HEK293 (cell line): ENCODE measurements around the gene CD68.

Source experiments
- CTCF ChIP-seq: fragments of 450-650 bp; formaldehyde crosslinking; IDR thresholded peaks from 2 replicates; pipeline ENCODE4 v1.5.1; 2016; ENCODE audit warnings: missing biosample characterization, missing genetic modification characterization
- EGR2 ChIP-seq: fragments of 450-650 bp; formaldehyde crosslinking; IDR thresholded peaks from 2 replicates; pipeline ENCODE4 v1.5.1; 2016; ENCODE audit warnings: low read depth, missing biosample characterization, missing genetic modification characterization
- KLF16 ChIP-seq: fragments of 450-650 bp; formaldehyde crosslinking; IDR thresholded peaks from 2 replicates; pipeline ENCODE4 v1.5.1; 2017; ENCODE audit warnings: missing biosample characterization, missing genetic modification characterization
- KLF8 ChIP-seq: fragments of 450-650 bp; formaldehyde crosslinking; IDR thresholded peaks from 2 replicates; pipeline ENCODE4 v1.5.1; 2016; ENCODE audit warnings: missing biosample characterization, missing genetic modification characterization
- KLF9 ChIP-seq: fragments of 450-650 bp; formaldehyde crosslinking; IDR thresholded peaks from 2 replicates; pipeline ENCODE4 v1.5.1; 2016; ENCODE audit warnings: missing biosample characterization, missing genetic modification characterization, low read depth
- RBAK ChIP-seq: fragments of 450-650 bp; formaldehyde crosslinking; IDR thresholded peaks from 2 replicates; pipeline ENCODE4 v1.5.1; 2016; ENCODE audit warnings: missing biosample characterization, missing genetic modification characterization
- REPIN1 ChIP-seq: fragments of 450-650 bp; formaldehyde crosslinking; IDR thresholded peaks from 2 replicates; pipeline ENCODE4 v1.5.1; 2017; ENCODE audit warnings: missing biosample characterization, missing genetic modification characterization, low read depth
- SP7 ChIP-seq: fragments of 450-650 bp; formaldehyde crosslinking; IDR thresholded peaks from 2 replicates; pipeline ENCODE4 v1.5.1; 2016; ENCODE audit warnings: missing biosample characterization, missing genetic modification characterization
- TCF7L2 ChIP-seq: IDR thresholded peaks from 2 replicates; pipeline ENCODE4 v1.6.1; 2011; ENCODE audit warnings: low read depth, mild to moderate bottlenecking, inconsistent platforms, low read length, moderate library complexity, borderline replicate concordance
- TRIM28 ChIP-seq: IDR thresholded peaks from 2 replicates; pipeline ENCODE4 v1.6.1; 2011; ENCODE audit warnings: low read length, control low read depth, borderline replicate concordance
- YY1 ChIP-seq: fragments of 450-650 bp; formaldehyde crosslinking; IDR thresholded peaks from 2 replicates; pipeline ENCODE4 v1.5.1; 2018; ENCODE audit warnings: missing biosample characterization, missing genetic modification characterization
- ZBTB1 ChIP-seq: fragments of 450-650 bp; formaldehyde crosslinking; IDR thresholded peaks from 2 replicates; pipeline ENCODE4 v1.5.1; 2016; ENCODE audit warnings: missing biosample characterization, missing genetic modification characterization
- ZBTB44 ChIP-seq: fragments of 450-650 bp; IDR thresholded peaks from 2 replicates; pipeline ENCODE4 v1.5.1; 2018; ENCODE audit warnings: missing biosample characterization, mild to moderate bottlenecking, missing genetic modification characterization
- ZBTB48 ChIP-seq: fragments of 450-650 bp; formaldehyde crosslinking; IDR thresholded peaks from 2 replicates; pipeline ENCODE4 v1.5.1; 2016; ENCODE audit warnings: missing biosample characterization, missing genetic modification characterization
- ZBTB7A ChIP-seq: fragments of 450-650 bp; formaldehyde crosslinking; IDR thresholded peaks from 2 replicates; pipeline ENCODE4 v1.5.1; 2016; ENCODE audit warnings: low read depth, missing biosample characterization, missing genetic modification characterization
- ZEB2 ChIP-seq: fragments of 450-650 bp; formaldehyde crosslinking; IDR thresholded peaks from 2 replicates; pipeline ENCODE4 v1.5.1; 2016; ENCODE audit warnings: missing biosample characterization, missing genetic modification characterization
- ZFHX2 ChIP-seq: fragments of 450-650 bp; formaldehyde crosslinking; conservative IDR thresholded peaks from 2 replicates; pipeline ENCODE4 v1.5.1; 2016; ENCODE audit warnings: missing biosample characterization, missing genetic modification characterization
- ZFP3 ChIP-seq: fragments of 450-650 bp; formaldehyde crosslinking; IDR thresholded peaks from 2 replicates; pipeline ENCODE4 v1.5.1; 2016; ENCODE audit warnings: low read depth, missing biosample characterization, missing genetic modification characterization
- ZNF132 ChIP-seq: fragments of 450-650 bp; formaldehyde crosslinking; IDR thresholded peaks from 2 replicates; pipeline ENCODE4 v1.5.1; 2017; ENCODE audit warnings: missing biosample characterization, missing genetic modification characterization, borderline replicate concordance
- ZNF18 ChIP-seq: fragments of 450-650 bp; formaldehyde crosslinking; IDR thresholded peaks from 2 replicates; pipeline ENCODE4 v1.5.1; 2016; ENCODE audit warnings: missing biosample characterization, missing genetic modification characterization
- ZNF221 ChIP-seq: fragments of 450-650 bp; formaldehyde crosslinking; IDR thresholded peaks from 2 replicates; pipeline ENCODE4 v1.5.1; 2017; ENCODE audit warnings: missing biosample characterization, missing genetic modification characterization, borderline replicate concordance
- ZNF239 ChIP-seq: fragments of 450-650 bp; formaldehyde crosslinking; IDR thresholded peaks from 2 replicates; pipeline ENCODE4 v1.5.1; 2016; ENCODE audit warnings: missing biosample characterization, missing genetic modification characterization
- ZNF335 ChIP-seq: fragments of 450-650 bp; formaldehyde crosslinking; conservative IDR thresholded peaks from 2 replicates; pipeline ENCODE4 v1.5.1; 2016; ENCODE audit warnings: missing biosample characterization, missing genetic modification characterization
- ZNF426 ChIP-seq: fragments of 450-650 bp; formaldehyde crosslinking; IDR thresholded peaks from 2 replicates; pipeline ENCODE4 v1.5.1; 2017; ENCODE audit warnings: missing biosample characterization, missing genetic modification characterization, mild to moderate bottlenecking, inconsistent platforms, moderate library complexity
- ZNF48 ChIP-seq: fragments of 450-650 bp; formaldehyde crosslinking; IDR thresholded peaks from 2 replicates; pipeline ENCODE4 v1.5.1; 2016; ENCODE audit warnings: missing biosample characterization, missing genetic modification characterization
- ZNF510 ChIP-seq: fragments of 450-650 bp; formaldehyde crosslinking; IDR thresholded peaks from 2 replicates; pipeline ENCODE4 v1.5.1; 2018; ENCODE audit warnings: mild to moderate bottlenecking, missing genetic modification characterization, missing biosample characterization; ENCODE audit not compliant: insufficient replicate concordance
- ZNF530 ChIP-seq: fragments of 450-650 bp; formaldehyde crosslinking; IDR thresholded peaks from 2 replicates; pipeline ENCODE4 v1.5.1; 2016; ENCODE audit warnings: low read depth, missing biosample characterization, missing genetic modification characterization
- ZNF555 ChIP-seq: fragments of 450-650 bp; formaldehyde crosslinking; conservative IDR thresholded peaks from 2 replicates; pipeline ENCODE4 v1.5.1; 2017; ENCODE audit warnings: missing biosample characterization, mild to moderate bottlenecking, missing genetic modification characterization, inconsistent platforms
- ZNF561 ChIP-seq: fragments of 450-650 bp; IDR thresholded peaks from 2 replicates; pipeline ENCODE4 v1.5.1; 2018; ENCODE audit warnings: missing biosample characterization, missing genetic modification characterization, borderline replicate concordance
- ZNF571 ChIP-seq: fragments of 450-650 bp; formaldehyde crosslinking; IDR thresholded peaks from 2 replicates; pipeline ENCODE4 v1.5.0; 2017; ENCODE audit warnings: missing biosample characterization, missing genetic modification characterization
- ZNF623 ChIP-seq: fragments of 450-650 bp; formaldehyde crosslinking; IDR thresholded peaks from 2 replicates; pipeline ENCODE4 v1.5.1; 2016; ENCODE audit warnings: missing biosample characterization, missing genetic modification characterization
- ZNF624 ChIP-seq: fragments of 450-650 bp; formaldehyde crosslinking; IDR thresholded peaks from 2 replicates; pipeline ENCODE4 v1.5.1; 2017; ENCODE audit warnings: missing biosample characterization, missing genetic modification characterization
- ZNF629 ChIP-seq: fragments of 450-650 bp; formaldehyde crosslinking; IDR thresholded peaks from 2 replicates; pipeline ENCODE4 v1.5.1; 2017; ENCODE audit warnings: missing biosample characterization, missing genetic modification characterization
- ZNF654 ChIP-seq: fragments of 450-650 bp; formaldehyde crosslinking; IDR thresholded peaks from 2 replicates; pipeline ENCODE4 v1.5.1; 2016; ENCODE audit warnings: low read depth, missing biosample characterization, missing genetic modification characterization
- ZNF701 ChIP-seq: fragments of 450-650 bp; formaldehyde crosslinking; IDR thresholded peaks from 2 replicates; pipeline ENCODE4 v1.5.1; 2016; ENCODE audit warnings: missing biosample characterization, missing genetic modification characterization
- ZNF792 ChIP-seq: fragments of 450-650 bp; formaldehyde crosslinking; IDR thresholded peaks from 2 replicates; pipeline ENCODE4 v1.5.1; 2016; ENCODE audit warnings: missing biosample characterization, missing genetic modification characterization
- ZNF837 ChIP-seq: fragments of 450-650 bp; formaldehyde crosslinking; IDR thresholded peaks from 2 replicates; pipeline ENCODE4 v1.5.1; 2016; ENCODE audit warnings: missing biosample characterization, missing genetic modification characterization
- ZSCAN16 ChIP-seq: fragments of 450-650 bp; formaldehyde crosslinking; IDR thresholded peaks from 2 replicates; pipeline ENCODE4 v1.5.1; 2016; ENCODE audit warnings: missing biosample characterization, missing genetic modification characterization
- ZXDB ChIP-seq: fragments of 450-650 bp; formaldehyde crosslinking; IDR thresholded peaks from 2 replicates; pipeline ENCODE4 v1.5.1; 2016; ENCODE audit warnings: missing biosample characterization, missing genetic modification characterization

Gene CD68

GRCh38 chr17:7560172-7561027 is 19.0 kb upstream of the CD68 start (continued):
- TF ChIP-seq KLF9 (tag by site-specific recombination) (no peak), ZNF335 (no peak), REPIN1 (no peak), ZFP3 (tag by site-specific recombination) (no peak), RBAK (no peak), ZNF426 (tag by site-specific recombination) (no peak), ZFHX2 (tag by site-specific recombination) (peak; percentile 36; the same call in 1 of the 2 replicates), ZNF624 (tag by site-specific recombination) (no peak), ZBTB1 (tag by site-specific recombination) (no peak), ZNF18 (tag by site-specific recombination) (no peak; the same call in 1 of the 2 replicates), ZSCAN16 (tag by site-specific recombination) (no peak), ZNF510 (no peak), ZNF555 (tag by site-specific recombination) (no peak), TCF7L2 (no peak), EGR2 (tag by site-specific recombination) (peak; percentile 55), KLF16 (no peak), ZNF629 (no peak), YY1 (tag by site-specific recombination) (no peak), ZNF221 (tag by site-specific recombination) (no peak), ZNF239 (tag by site-specific recombination) (no peak), ZNF132 (tag by site-specific recombination) (no peak), ZNF48 (tag by site-specific recombination) (no peak), ZBTB44 (tag by site-specific recombination) (0 out of 2 replicates have a peak, but pooled peaks have one; percentile 5), ZNF701 (tag by site-specific recombination) (no peak), ZNF623 (tag by site-specific recombination) (no peak), SP7 (peak; percentile 10; the same call in 1 of the 2 replicates), ZEB2 (tag by site-specific recombination) (no peak), ZNF654 (tag by site-specific recombination) (no peak), CTCF (tag by site-specific recombination) (peak; percentile 87), ZNF561 (tag by site-specific recombination) (no peak), ZNF530 (tag by site-specific recombination) (no peak), ZNF792 (tag by site-specific recombination) (no peak), TRIM28 (no peak), KLF8 (tag by site-specific recombination) (no peak), ZNF837 (tag by site-specific recombination) (no peak), ZXDB (tag by site-specific recombination) (no peak), ZNF571 (tag by site-specific recombination) (no peak), ZBTB7A (no peak), ZBTB48 (tag by site-specific recombination) (no peak)
